ENCODE results near the gene AVL9. TPM values are rescaled to one million over a fixed set of nuclear protein-coding genes. Genes with fewer than 3 reads are reported as not detected.

Gene AVL9
- total RNA-seq, 1 donor from 2014 or later, result 50.6 TPM

DNA sequence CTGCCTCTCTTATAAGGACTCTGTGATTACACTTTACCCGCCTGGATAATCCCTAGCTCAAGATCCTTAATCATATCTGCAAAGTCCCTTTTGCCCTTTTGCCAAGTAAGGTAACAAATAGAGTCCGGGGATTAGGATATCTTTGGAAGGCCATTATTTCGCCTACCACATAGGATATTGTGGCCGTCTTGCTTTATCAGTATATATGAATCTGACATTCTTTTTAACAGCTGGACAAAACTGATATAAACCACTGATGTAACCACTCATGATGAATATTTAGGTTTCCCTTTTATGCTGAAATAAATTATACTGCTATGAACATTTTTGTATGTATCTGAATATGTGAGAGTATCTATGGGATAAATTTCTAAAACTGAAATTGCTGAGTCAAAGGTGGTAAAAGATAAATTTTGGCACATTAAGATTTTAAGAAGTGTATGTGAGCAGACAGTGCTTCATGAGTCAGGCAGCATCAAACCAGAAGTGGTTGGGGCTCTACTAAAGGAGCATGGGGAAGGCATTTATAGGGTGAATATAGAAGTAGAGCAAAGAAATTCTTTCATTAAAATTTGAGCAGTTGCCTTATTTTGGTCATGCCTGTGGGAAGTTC is 44.7 kb downstream of the AVL9 start:
- H3K4me3 ChIP-seq (ENCODE audit: low read depth, low read length), result no peak overlapping the region

DNA sequence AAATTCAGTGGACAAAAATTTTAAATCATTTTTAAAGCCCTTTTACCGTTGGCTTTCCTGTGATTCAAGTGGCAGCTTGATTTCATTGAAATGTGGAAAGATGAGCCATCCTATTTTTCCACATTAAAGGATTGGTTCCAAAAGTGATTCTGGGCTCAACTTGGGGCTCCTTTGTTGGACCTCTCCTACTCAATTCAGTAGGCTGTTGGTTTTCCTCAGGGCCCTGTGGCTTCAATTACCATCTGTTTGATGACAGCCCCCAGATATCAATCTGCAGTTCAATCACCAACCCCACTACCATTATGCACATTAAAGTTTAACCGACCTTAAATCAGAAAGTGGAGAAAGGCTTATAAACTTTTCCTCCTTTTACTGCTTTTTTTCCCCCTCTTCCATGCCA is 47.3 kb downstream of the AVL9 start:
- H3K27me3 ChIP-seq (ENCODE audit: control insufficient read depth, insufficient read depth, low read length), result no peaks in the 10 kb centered on the region
- TF ChIP-seq, protein P1, sequence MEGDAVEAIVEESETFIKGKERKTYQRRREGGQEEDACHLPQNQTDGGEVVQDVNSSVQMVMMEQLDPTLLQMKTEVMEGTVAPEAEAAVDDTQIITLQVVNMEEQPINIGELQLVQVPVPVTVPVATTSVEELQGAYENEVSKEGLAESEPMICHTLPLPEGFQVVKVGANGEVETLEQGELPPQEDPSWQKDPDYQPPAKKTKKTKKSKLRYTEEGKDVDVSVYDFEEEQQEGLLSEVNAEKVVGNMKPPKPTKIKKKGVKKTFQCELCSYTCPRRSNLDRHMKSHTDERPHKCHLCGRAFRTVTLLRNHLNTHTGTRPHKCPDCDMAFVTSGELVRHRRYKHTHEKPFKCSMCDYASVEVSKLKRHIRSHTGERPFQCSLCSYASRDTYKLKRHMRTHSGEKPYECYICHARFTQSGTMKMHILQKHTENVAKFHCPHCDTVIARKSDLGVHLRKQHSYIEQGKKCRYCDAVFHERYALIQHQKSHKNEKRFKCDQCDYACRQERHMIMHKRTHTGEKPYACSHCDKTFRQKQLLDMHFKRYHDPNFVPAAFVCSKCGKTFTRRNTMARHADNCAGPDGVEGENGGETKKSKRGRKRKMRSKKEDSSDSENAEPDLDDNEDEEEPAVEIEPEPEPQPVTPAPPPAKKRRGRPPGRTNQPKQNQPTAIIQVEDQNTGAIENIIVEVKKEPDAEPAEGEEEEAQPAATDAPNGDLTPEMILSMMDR (IDR thresholded peaks at IDR 0.05; ENCODE audit: insufficient read depth, low read length, poor library complexity, severe bottlenecking), result no peak

More for the DNA sequence above, 44.7 kb downstream of the AVL9 start:
- no peak for DNase-seq (ENCODE audit: low read depth)
- no peaks in the 10 kb centered on the region for H3K36me3 ChIP-seq (ENCODE audit: control insufficient read depth, insufficient read depth, low read length)
- TF ChIP-seq, protein P1 (IDR thresholded peaks at IDR 0.05; ENCODE audit: insufficient read depth, low read length, poor library complexity, severe bottlenecking), result no peak
- H3K27me3 ChIP-seq (ENCODE audit: control insufficient read depth, insufficient read depth, low read length), result no peaks in the 10 kb centered on the region

DNA sequence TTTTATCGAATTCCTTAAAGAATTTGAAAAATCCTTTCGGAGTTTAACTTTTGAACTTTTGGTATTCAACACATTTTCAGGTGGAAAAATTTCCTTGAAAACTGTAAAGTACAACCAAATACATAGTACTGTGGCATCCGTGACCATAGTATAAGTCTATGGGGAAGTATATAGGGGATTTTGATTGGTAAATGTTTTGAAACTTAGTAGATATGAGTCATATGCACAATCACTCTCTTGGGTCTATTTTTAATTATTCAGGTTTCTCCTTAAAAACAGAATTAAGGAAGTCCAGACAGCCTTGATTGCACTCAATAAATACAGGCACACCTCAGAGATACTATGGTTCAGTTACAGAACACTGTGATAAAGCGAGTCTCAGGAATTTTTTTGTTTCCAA is 64.2 kb downstream of the AVL9 start:
- H3K27me3 ChIP-seq (ENCODE audit: control insufficient read depth, insufficient read depth, low read length), result no peaks in the 10 kb centered on the region
- no peak for DNase-seq (ENCODE audit: low read depth)
- H3K4me3 ChIP-seq (ENCODE audit: low read depth, low read length), result no peak overlapping the region
- peaks cover 1% of the 10 kb centered on the region for H3K36me3 ChIP-seq (ENCODE audit: control insufficient read depth, insufficient read depth, low read length)
- TF ChIP-seq, protein P1 (IDR thresholded peaks at IDR 0.05; ENCODE audit: insufficient read depth, low read length, poor library complexity, severe bottlenecking), result no peak

More for the DNA sequence above, 47.3 kb downstream of the AVL9 start:
- Histone ChIP-seq H3K36me3 (ENCODE audit: control insufficient read depth, insufficient read depth, low read length) (no peaks in the 10 kb centered on the region), H3K4me3 (ENCODE audit: low read depth, low read length) (no peak overlapping the region)
- no peak for DNase-seq (ENCODE audit: low read depth)

DNA sequence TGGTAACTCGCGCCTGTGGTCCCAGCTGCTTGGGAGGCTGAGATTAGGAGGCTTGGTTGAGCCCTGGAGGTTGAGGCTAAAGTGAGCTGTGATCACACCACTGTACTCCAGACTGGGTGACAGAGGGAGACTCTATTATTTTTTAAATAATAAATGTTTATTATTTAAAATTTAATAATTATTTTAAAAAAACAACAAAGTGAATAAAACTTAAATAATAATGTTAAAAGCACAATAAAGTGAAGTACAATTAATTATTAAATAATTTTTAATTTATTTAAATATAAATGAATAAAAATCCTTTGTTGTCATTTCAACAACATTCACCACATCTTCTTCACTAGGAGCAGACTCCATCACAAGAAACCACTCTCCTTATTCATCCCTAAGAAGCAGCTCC is 64.8 kb downstream of the AVL9 start:
- Histone ChIP-seq H3K4me3 (ENCODE audit: low read depth, low read length) (no peak overlapping the region), H3K36me3 (ENCODE audit: control insufficient read depth, insufficient read depth, low read length) (peaks cover 1% of the 10 kb centered on the region), H3K27me3 (ENCODE audit: control insufficient read depth, insufficient read depth, low read length) (no peaks in the 10 kb centered on the region)
- TF ChIP-seq, protein P1 (IDR thresholded peaks at IDR 0.05; ENCODE audit: insufficient read depth, low read length, poor library complexity, severe bottlenecking), result no peak
- no peak for DNase-seq (ENCODE audit: low read depth)

DNA sequence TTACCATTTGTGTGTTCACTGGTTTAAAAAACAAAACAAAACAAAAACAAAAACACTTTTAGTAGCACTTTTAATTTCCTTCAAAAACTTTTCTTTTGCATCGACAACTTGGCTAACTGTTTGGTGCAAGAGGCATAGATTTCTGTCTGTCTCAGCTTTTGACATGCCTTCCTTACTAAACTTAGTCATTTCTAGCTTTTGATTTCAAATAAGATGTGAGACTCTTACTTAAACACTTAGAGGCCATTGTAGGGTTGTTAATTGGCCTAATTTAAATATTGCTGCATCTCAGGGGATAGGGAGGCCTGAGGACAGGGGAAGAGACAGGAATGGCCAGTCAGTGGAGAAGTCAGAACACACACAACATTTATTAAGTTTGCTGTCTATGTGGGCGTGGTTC is 66.3 kb downstream of the AVL9 start:
- TF ChIP-seq, protein P1 (IDR thresholded peaks at IDR 0.05; ENCODE audit: insufficient read depth, low read length, poor library complexity, severe bottlenecking), result no peak
- no peak for DNase-seq (ENCODE audit: low read depth)

DNA sequence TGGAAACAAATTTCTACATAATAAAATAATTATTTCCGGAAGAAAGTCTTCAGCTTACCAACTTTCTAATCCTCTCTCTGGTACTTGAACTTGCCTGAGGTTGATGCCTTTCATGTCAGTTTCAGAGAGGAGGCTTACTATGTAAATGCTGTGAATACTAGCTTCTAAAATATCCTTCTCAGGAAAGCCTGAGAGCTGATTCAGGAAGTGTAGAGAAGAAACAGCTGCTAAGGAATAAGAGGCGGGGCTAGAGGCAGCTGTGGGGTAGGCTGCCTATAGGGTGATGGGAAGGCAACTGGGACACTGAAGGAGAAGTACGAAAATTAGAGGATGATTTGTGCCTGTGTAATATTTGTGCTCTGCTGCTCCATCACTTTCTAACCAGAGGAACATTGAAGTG is 69.3 kb downstream of the AVL9 start:
- Histone ChIP-seq H3K36me3 (ENCODE audit: control insufficient read depth, insufficient read depth, low read length) (no peaks in the 10 kb centered on the region), H3K4me3 (ENCODE audit: low read depth, low read length) (no peak overlapping the region), H3K27me3 (ENCODE audit: control insufficient read depth, insufficient read depth, low read length) (no peaks in the 10 kb centered on the region)
- DNase-seq (ENCODE audit: low read depth), result no peak
- TF ChIP-seq, protein P1 (IDR thresholded peaks at IDR 0.05; ENCODE audit: insufficient read depth, low read length, poor library complexity, severe bottlenecking), result no peak

More for the DNA sequence above, 66.3 kb downstream of the AVL9 start:
- H3K27me3 ChIP-seq (ENCODE audit: control insufficient read depth, insufficient read depth, low read length), result no peaks in the 10 kb centered on the region
- no peak overlapping the region for H3K4me3 ChIP-seq (ENCODE audit: low read depth, low read length)
- peaks cover 1% of the 10 kb centered on the region for H3K36me3 ChIP-seq (ENCODE audit: control insufficient read depth, insufficient read depth, low read length)

Measured in kidney epithelial cell (primary cell).